HG02884 (cell line): ENCODE measurements around the gene ENAH.

Experiments
- ATAC-seq: cut with Tn5 transposase; IDR thresholded peaks from one replicate; pipeline ENCODE4 v1.9.1; 2021; ENCODE audit warnings: mild to moderate bottlenecking, moderate library complexity; ENCODE audit not compliant: unreplicated experiment

ENAH gene

DNA sequence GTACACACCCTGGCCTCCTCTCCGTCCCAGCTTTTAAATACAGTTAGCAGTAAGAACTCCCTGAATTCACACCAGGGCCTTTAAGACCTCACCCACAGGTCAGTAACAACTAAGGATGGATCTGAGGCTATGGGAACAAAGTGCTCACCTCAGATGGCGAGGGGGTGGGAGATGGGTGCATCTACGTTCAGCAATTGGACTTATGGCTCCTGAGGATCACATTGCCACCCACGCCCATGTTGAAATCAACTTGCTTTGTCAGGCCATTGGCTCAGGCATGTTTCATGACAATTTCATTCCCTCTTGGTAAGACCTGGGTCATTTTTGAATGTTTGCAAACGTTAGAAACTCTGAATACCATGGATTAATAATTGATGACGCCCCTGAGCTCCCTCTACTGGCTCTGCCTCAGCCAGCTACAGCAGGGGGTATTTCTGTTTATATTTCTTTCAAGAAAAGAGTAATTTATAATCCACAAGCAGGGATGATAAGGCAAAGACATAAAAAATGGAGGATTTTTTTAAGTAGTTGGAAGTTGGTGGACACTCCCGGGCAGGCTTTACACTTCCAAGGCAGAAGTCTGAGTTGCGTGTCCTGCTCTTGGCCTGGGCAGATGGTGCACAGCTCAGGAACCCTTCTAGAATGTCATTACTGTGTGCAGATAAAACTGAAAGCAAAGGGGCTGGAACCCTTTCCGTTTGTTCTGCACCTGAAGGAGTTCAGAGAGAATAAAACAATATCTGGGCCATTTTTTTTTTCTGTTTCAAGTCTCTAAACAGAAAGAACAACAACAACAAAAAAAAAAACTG lies 211.4 kb downstream of the ENAH start:
- ATAC-seq, result peak; percentile 34

DNA sequence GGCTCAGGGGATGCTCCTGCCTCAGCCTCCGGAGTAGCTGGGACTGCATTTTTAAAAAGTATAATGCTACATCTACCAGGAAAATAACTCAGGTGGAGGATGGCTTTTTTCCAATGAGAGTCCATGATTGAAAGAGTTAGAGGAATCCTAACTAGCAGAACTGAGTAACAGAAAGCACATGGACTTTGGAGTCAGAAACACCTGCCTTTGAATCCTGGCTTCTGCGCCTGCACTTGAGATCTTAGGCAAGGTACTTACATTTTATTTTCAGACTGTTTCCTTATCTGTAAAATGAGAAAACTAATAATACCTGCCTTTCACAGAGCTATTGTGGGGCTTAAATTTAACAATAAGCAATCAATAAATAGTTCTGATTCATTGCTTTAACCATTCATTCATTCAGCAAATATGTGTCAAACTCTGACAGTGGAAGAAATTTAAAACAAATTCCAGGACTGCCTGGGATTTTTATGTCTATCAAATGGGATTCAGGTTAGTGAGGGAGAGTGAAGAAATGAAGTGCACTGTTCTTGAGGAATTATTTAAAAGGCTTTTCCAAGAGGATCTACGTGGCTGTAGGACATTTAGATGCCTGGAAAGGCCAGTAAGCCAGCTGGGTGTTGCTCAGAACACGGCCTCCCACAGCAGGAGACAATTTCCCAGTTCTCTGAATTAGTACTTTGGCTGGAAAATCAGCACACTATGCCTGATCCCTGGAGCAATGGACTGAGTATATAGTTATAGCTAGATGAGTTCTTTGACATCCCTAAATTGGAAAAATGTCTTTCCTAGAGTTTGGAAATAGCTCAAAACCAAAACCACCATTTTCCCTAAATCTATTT lies 212.3 kb downstream of the ENAH start:
- ATAC-seq, result no peak

DNA sequence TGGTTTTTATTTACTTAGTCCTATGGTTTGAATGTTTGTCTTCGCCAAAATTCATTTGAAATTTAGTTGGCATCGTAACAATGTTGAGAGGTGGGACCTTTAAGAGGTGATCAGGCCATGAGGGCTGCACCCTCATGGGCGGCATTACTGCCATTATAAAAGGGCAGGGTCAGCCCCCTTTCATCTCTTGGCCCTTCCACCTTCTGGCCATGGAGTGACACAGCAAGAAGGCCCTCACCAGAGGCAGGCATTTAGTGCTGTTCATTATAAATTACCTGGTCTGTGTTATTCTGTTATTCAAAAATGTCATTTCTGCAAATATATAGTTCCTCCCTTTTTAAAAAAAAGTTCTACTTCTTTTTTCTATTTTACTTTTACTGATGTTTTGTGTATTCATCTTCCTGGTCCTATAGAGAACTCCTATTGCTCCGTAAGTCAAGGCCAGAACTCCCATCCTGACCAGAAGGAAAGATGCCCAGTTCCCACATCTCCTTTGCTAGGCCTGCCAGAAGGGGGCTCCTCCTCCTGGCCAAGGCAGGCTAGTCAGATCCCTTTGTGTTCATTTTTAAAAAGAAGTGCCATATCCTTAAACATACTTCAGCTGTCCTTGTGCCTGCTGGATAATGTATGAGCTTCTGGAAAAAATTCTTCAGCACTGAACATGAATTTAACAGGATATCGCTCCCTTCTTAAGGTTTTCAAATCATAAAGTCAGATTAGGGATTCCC lies 215.0 kb downstream of the ENAH start:
- ATAC-seq, result no peak
